Measurements from ENCODE around the gene CIZ1.

CIZ1 gene

GRCh38 chr9:128211186-128211980 is 20.0 kb upstream of the CIZ1 start:
- no peak overlapping the region for H3K4me3 ChIP-seq (ENCODE audit: low read depth, low read length)
- TF ChIP-seq, protein P1, sequence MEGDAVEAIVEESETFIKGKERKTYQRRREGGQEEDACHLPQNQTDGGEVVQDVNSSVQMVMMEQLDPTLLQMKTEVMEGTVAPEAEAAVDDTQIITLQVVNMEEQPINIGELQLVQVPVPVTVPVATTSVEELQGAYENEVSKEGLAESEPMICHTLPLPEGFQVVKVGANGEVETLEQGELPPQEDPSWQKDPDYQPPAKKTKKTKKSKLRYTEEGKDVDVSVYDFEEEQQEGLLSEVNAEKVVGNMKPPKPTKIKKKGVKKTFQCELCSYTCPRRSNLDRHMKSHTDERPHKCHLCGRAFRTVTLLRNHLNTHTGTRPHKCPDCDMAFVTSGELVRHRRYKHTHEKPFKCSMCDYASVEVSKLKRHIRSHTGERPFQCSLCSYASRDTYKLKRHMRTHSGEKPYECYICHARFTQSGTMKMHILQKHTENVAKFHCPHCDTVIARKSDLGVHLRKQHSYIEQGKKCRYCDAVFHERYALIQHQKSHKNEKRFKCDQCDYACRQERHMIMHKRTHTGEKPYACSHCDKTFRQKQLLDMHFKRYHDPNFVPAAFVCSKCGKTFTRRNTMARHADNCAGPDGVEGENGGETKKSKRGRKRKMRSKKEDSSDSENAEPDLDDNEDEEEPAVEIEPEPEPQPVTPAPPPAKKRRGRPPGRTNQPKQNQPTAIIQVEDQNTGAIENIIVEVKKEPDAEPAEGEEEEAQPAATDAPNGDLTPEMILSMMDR (conservative IDR thresholded peaks at IDR 0.05; ENCODE audit: low read depth, low read length): no peak
- no peak for DNase-seq (ENCODE audit: low read depth)

DNA sequence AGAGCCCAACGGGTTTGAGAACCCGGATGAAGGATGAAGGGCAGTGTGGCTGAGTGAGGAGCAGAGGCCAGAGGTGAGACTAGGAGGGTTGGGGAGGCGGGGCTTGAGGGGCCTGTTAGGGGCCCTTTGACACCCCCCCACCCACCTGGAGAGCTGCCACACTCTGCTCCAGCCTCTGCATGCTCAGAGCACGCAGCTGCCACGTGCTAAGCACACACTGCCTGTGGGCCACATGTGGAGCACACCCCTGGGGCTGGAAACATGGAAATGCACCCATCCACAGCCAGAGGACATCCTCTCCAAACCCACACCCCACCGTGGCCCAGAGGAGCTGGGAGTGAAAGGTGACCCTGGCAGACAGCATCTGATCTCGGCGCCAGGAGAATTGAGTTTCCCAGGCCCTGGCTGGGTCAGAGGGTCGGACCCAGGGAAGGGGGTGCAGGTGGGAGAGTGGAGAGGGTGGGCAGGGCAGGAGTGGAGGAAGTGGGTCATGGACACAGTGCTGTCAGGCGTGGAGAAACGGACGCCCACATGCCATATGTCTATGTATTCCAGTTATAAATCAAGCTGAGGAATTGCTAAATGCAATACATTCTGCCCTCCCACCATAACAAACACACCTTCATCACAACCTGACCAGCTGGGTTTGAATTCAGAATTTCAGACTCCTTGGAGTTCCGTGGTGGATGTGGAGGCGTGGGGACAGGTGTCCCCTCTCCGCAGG is 17.7 kb upstream of the CIZ1 start:
- no peak overlapping the region for H3K4me3 ChIP-seq (ENCODE audit: low read depth, low read length)
- TF ChIP-seq, protein P1 (conservative IDR thresholded peaks at IDR 0.05; ENCODE audit: low read depth, low read length): no peak
- no peak for DNase-seq (ENCODE audit: low read depth)

DNA sequence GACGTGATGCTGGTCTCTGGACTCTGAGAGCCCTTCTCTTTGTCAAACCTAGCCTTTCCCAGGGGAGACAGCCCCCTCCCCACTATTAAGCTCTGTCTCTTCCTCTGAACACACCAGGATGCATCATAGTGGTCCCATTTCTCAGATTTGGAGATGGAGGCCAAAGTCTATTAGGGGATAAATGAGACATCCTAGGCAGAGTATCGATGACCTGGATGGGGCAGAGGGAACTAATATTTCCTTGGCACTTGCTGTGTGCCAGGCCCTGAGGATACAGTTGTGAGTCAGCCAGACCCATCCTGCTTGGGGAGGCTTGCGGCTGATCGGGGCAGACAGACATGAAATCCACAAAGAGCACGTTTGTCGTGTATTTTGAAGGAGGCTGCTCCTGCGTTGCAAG is 17.0 kb upstream of the CIZ1 start:
- TF ChIP-seq, protein P1 (conservative IDR thresholded peaks at IDR 0.05; ENCODE audit: low read depth, low read length): no peak
- DNase-seq (ENCODE audit: low read depth): no peak
- no peak overlapping the region for H3K4me3 ChIP-seq (ENCODE audit: low read depth, low read length)

DNA sequence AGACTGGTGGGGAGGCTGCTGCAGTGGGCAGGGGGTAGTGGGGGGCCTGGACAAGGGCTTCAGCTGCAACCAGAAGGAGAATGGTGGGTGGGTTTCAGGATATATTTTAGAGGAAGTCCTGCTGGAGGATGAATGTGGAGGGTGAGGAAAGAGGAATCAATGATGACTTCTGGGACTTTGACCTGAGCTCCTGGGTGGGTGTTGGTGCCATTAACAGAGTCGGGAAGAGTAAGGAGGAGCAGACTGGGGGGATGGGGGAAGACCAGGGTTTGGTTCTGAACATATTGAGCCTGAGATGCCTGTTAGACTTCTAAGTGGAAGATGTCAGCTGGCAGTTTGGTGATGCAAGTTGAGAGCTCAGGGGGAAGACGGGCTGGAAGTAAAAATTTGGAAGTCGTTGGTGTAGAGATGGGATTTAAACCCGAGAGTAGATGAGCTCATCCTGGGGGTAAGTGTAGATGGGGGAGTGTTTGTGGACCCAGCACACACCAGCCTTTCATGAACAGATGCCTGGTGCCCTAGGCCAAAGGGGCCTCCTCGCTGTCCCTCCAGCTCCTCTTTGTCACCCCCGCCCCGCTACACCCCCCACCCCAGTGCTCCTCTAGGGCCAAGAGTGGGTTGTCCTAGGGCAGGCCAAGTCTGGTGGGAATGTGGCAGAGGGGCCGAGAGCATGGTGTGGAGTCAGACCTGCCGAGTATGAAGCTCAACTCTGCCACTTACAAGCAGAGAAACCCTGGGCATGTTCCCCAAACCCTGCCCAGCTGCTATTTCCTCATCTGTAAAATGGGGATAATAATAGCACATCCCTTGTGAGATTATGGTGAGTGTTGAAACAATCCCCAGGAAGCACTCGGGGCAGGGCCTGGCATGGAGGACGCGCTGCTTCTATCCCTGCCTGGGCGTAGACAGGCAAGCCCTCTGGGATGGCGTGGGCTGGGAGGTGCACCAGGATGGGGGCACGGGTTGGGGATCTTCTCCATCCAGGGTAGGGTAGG is 15.8 kb upstream of the CIZ1 start:
- TF ChIP-seq, protein P1 (conservative IDR thresholded peaks at IDR 0.05; ENCODE audit: low read depth, low read length): no peak

DNA sequence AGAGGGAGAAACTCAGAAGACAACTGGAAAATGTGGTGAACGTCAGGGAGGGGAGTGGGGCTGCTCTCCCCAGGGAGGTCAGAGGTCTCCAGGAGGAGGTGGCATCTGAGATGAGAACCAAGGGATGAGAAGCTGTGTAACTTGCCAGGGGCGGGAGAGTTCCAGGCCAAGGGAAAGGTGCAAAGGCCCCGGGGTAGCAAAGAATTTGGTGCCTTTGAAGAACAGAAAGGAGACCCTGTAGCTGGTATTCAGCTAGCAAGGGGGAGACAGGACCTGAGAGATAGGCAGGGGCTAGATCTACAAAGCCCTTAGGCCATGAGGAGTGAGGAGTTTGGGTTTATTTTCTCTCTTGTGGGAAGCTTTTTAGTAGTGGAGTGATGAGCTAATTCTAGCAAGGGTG is 15.1 kb upstream of the CIZ1 start:
- no peak for DNase-seq (ENCODE audit: low read depth)
- H3K4me3 ChIP-seq (ENCODE audit: low read depth, low read length): no peak overlapping the region
- TF ChIP-seq, protein P1 (conservative IDR thresholded peaks at IDR 0.05; ENCODE audit: low read depth, low read length): no peak

More for the DNA sequence above, 15.8 kb upstream of the CIZ1 start:
- H3K4me3 ChIP-seq (ENCODE audit: low read depth, low read length): no peak overlapping the region
- DNase-seq (ENCODE audit: low read depth): no peak

DNA sequence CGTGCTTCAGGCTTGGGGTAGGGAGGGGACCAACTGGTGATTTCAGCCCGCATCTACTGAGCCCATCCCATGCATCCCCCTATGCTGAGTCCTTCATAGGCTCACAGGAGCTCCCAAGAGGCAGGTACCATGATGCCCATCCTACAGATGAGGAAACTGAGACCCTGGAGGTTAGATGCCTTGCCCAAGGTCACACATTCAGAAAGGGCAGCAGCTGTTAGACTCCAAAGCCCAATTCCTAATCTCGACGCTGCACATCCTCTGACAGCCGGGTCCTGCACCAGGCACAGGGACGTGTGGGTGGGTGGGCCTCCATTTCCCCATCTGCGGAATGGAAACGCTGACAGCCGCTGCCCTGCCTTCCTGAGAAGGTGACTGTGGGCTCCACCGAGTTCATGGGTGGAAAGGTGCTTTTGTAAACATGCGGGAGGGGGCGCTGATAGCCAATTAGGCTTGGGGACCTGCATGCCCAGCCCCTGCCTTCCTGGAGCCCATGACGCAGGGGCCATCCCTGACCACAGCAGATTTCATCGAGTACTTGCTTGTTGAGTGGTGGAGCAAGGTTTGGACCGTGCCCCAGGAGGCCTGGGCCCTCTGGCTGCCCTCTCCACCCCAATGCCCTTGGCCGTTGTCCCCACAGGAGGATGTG is 14.0 kb upstream of the CIZ1 start:
- DNase-seq (ENCODE audit: low read depth): no peak
- no peak overlapping the region for H3K4me3 ChIP-seq (ENCODE audit: low read depth, low read length)
- TF ChIP-seq, protein P1 (conservative IDR thresholded peaks at IDR 0.05; ENCODE audit: low read depth, low read length): no peak
